WERI-Rb-1 (cell line): ENCODE data around the gene SRGAP3.

ENCODE experiments used
- DNase-seq: peaks from one replicate; pipeline ENCODE4 v3.0.0-alpha.2; 2020
- H3K27ac ChIP-seq: fragments of 250-450 bp; sonication (Bioruptor Pico); 2 replicates; pipeline ENCODE4 v1.5.1; 2020; ENCODE audit warnings: mild to moderate bottlenecking, moderate library complexity
- H3K27me3 ChIP-seq: fragments of 250-450 bp; sonication (Bioruptor Pico); 2 replicates; pipeline ENCODE4 v1.5.1; 2021; ENCODE audit warnings: mild to moderate bottlenecking, low read depth, moderate library complexity; ENCODE audit not compliant: insufficient read depth, severe bottlenecking
- H3K36me3 ChIP-seq: fragments of 250-450 bp; sonication (Bioruptor Pico); 2 replicates; pipeline ENCODE4 v1.5.1; 2020; ENCODE audit warnings: mild to moderate bottlenecking, moderate library complexity
- H3K4me3 ChIP-seq: 2 replicates; pipeline ENCODE4 v1.5.1; 2011; ENCODE audit warnings: low read depth, mild to moderate bottlenecking, control low read depth, low read length
- H3K9me3 ChIP-seq: fragments of 250-450 bp; sonication (Bioruptor Pico); 2 replicates; pipeline ENCODE4 v1.5.1; 2021; ENCODE audit warnings: mild to moderate bottlenecking, moderate library complexity; ENCODE audit not compliant: severe bottlenecking
- CTCF ChIP-seq: IDR thresholded peaks from 2 replicates; pipeline ENCODE4 v1.5.1; 2011; ENCODE audit warnings: low read depth, mild to moderate bottlenecking, control low read depth, inconsistent platforms, low read length

The SRGAP3 gene

GRCh38 chr3:9198261-9198660 is 51.2 kb downstream of the SRGAP3 start:
- no peaks in the 10 kb centered on the region for H3K36me3 ChIP-seq
- no peak overlapping the region for H3K27ac ChIP-seq
- TF ChIP-seq CTCF: no peak
- no peaks in the 10 kb centered on the region for H3K27me3 ChIP-seq
- H3K4me3 ChIP-seq: no peak overlapping the region
- DNase-seq: no peak
- H3K9me3 ChIP-seq: no peaks in the 10 kb centered on the region

- no peak for DNase-seq
- no peak overlapping the region for H3K27ac ChIP-seq
- H3K36me3 ChIP-seq: no peaks in the 10 kb centered on the region
- H3K4me3 ChIP-seq: no peak overlapping the region
- TF ChIP-seq CTCF: no peak
- H3K9me3 ChIP-seq: no peaks in the 10 kb centered on the region
- no peaks in the 10 kb centered on the region for H3K27me3 ChIP-seq
Measured at GRCh38 chr3:9196020-9196419, 53.4 kb downstream of the SRGAP3 start.

DNA sequence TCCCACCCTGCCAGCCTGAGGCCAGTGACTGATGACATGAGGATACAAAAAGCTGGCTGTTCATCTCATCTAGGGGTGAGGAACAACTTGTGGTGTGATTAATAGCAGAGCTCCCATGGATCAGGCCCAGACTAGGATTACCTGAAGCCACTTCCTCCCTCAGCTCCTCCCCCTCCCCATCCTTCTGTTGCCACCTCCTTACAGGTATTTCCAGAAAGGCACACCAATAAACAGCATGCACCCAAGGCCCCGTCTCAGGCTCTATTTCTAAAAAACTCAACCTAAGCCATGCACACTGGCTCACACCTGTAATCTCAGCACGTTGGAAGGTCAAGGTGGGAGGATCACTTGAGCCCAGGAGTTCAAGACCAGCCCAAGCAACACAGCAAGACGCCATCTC is 54.1 kb downstream of the SRGAP3 start:
- no peak for TF ChIP-seq CTCF
- no peak for DNase-seq
- Histone ChIP-seq H3K9me3 (no peaks in the 10 kb centered on the region), H3K27me3 (no peaks in the 10 kb centered on the region), H3K4me3 (no peak overlapping the region), H3K27ac (no peak overlapping the region), H3K36me3 (no peaks in the 10 kb centered on the region)

- TF ChIP-seq CTCF: no peak
- Histone ChIP-seq H3K9me3 (no peaks in the 10 kb centered on the region), H3K36me3 (no peaks in the 10 kb centered on the region), H3K27me3 (no peaks in the 10 kb centered on the region), H3K4me3 (no peak overlapping the region), H3K27ac (no peak overlapping the region)
- no peak for DNase-seq
Measured at GRCh38 chr3:9194509-9195184, 54.8 kb downstream of the SRGAP3 start.

DNA sequence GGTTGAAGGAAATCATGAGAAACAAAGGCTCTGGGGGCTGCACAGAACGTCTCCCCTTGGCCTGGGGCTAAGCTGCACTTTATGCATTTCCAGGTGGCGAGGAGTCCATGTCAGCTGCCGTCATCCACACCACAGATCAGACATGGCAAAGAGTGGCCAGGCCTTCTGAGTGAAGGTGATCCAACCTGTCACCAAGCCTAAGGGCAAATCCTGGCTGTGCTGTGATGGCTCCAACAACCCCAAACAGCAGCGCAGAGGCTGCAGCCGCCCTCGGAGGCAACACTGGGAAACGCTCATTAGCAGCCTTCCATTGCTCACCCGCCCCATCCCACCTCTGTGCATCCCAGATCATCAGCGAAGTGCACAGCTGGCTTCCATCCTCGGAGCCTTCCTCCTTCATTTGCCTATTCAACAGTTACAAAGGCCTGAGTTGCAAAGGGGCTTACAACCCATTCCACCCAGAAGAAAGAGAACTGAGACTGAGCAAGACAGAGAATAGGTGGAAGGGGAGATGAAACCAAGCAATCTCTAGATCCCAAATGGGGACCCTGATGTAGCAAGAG is 55.7 kb downstream of the SRGAP3 start:
- H3K36me3 ChIP-seq: no peaks in the 10 kb centered on the region
- H3K27me3 ChIP-seq: no peaks in the 10 kb centered on the region
- no peak overlapping the region for H3K27ac ChIP-seq
- no peak for TF ChIP-seq CTCF
- no peaks in the 10 kb centered on the region for H3K9me3 ChIP-seq
- no peak overlapping the region for H3K4me3 ChIP-seq
- no peak for DNase-seq

DNA sequence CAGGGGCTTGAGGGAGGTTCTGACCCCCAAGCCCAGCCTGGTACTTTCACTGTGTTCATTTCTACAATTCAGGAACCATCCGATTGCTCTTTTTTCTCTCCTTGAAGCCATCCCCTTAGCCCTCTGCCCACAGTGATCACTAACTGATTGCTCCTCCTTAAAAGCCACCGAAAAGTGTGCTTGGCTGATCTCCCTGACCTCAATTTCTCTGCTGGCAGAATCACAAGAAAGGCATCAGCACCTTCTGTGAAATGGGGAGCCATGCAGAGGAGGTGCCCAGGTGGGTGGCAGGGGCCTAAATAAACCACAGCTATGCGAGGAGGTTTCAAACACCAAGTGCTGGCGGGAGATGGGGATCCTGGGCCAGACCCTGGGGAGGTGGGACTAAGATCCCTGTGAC is 56.2 kb downstream of the SRGAP3 start:
- Histone ChIP-seq H3K9me3 (no peaks in the 10 kb centered on the region), H3K27ac (no peak overlapping the region), H3K27me3 (no peaks in the 10 kb centered on the region), H3K36me3 (no peaks in the 10 kb centered on the region), H3K4me3 (no peak overlapping the region)
- no peak for TF ChIP-seq CTCF
- DNase-seq: no peak
